Mesendoderm (in vitro differentiated cells): ENCODE data around the gene GNAT2.
"Not testable (repeated sequence)": the region's sequence is repeated elsewhere in the genome, so short reads cannot be mapped to it uniquely, and the experiment has no call there.

Experiments
- DNase-seq: peaks from one replicate; pipeline ENCODE4 v3.0.0; 2013
- H2AK5ac ChIP-seq: 2 replicates; pipeline ENCODE4 v1.6.1; 2013; ENCODE audit warnings: low read length, inconsistent platforms
- H2BK120ac ChIP-seq: 2 replicates; pipeline ENCODE4 v1.6.1; 2013; ENCODE audit warnings: low read depth, mild to moderate bottlenecking, low read length, moderate library complexity, mixed read lengths
- H2BK15ac ChIP-seq: replicated peaks from 2 replicates; pipeline ENCODE4 v1.6.1; 2013; ENCODE audit warnings: low read depth, mild to moderate bottlenecking, moderate library complexity
- H2BK5ac ChIP-seq: 2 replicates; pipeline ENCODE4 v1.6.1; 2013; ENCODE audit warnings: low read length, inconsistent platforms
- H3K18ac ChIP-seq: 2 replicates; pipeline ENCODE4 v1.6.1; 2013; ENCODE audit warnings: mild to moderate bottlenecking, low read length, mixed read lengths
- H3K23ac ChIP-seq: one replicate; pipeline ENCODE4 v1.6.1; 2013; ENCODE audit warnings: low read length
- H3K27ac ChIP-seq: 2 replicates; pipeline ENCODE4 v1.5.1; 2013; ENCODE audit warnings: low read depth, mild to moderate bottlenecking, inconsistent platforms, low read length, moderate library complexity
- H3K27me3 ChIP-seq: 2 replicates; pipeline ENCODE4 v1.6.1; 2013; ENCODE audit warnings: low read length, control low read depth, mild to moderate bottlenecking, inconsistent platforms; ENCODE audit not compliant: insufficient read depth, poor library complexity
- H3K36me3 ChIP-seq: 2 replicates; pipeline ENCODE4 v1.6.1; 2013; ENCODE audit warnings: low read length, inconsistent platforms; ENCODE audit not compliant: control insufficient read depth, insufficient read depth
- H3K4ac ChIP-seq: one replicate; pipeline ENCODE4 v1.6.1; 2013; ENCODE audit warnings: low read depth, mild to moderate bottlenecking, low read length, moderate library complexity
- H3K4me1 ChIP-seq: 2 replicates; pipeline ENCODE4 v1.6.1; 2013; ENCODE audit warnings: low read depth, low read length, inconsistent platforms; ENCODE audit not compliant: control insufficient read depth
- H3K4me2 ChIP-seq: 2 replicates; pipeline ENCODE4 v1.6.1; 2013; ENCODE audit warnings: low read length
- H3K4me3 ChIP-seq: 2 replicates; pipeline ENCODE4 v1.5.1; 2013; ENCODE audit warnings: mild to moderate bottlenecking, low read length
- H3K56ac ChIP-seq: one replicate; pipeline ENCODE4 v1.6.1; 2013; ENCODE audit warnings: low read length
- H3K79me1 ChIP-seq: 2 replicates; pipeline ENCODE4 v1.6.1; 2013; ENCODE audit warnings: low read length, inconsistent platforms
- H3K79me2 ChIP-seq: 2 replicates; pipeline ENCODE4 v1.6.1; 2013; ENCODE audit warnings: mild to moderate bottlenecking, low read length; ENCODE audit not compliant: control insufficient read depth, insufficient read depth
- H3K9ac ChIP-seq: 2 replicates; pipeline ENCODE4 v1.6.1; 2013; ENCODE audit warnings: low read length, inconsistent platforms
- H4K5ac ChIP-seq: one replicate; pipeline ENCODE4 v1.6.1; 2013; ENCODE audit warnings: low read length
- H4K8ac ChIP-seq: one replicate; pipeline ENCODE4 v1.6.1; 2013; ENCODE audit warnings: low read depth, mild to moderate bottlenecking, control low read depth, low read length, moderate library complexity
- WGBS: extraction: QIAGEN DNeasy Blood & Tissue Kit; methylation state at CpG from one replicate; pipeline ENCODE4 v1.1.7; 2013; ENCODE audit warnings: low lambda C conversion rate, missing lambda C conversion rate; ENCODE audit not compliant: insufficient coverage; ENCODE audit errors: extremely low coverage; 5-methylcytosine and 5-hydroxymethylcytosine counted together

The GNAT2 gene

GRCh38 chr1:109660691-109661026 is 41.2 kb upstream of the GNAT2 start:
- H2AK5ac ChIP-seq, H3K23ac ChIP-seq, H3K4me1 ChIP-seq, H3K27me3 ChIP-seq, H3K79me1 ChIP-seq, H4K8ac ChIP-seq, H2BK5ac ChIP-seq, H3K36me3 ChIP-seq, H2BK15ac ChIP-seq, H3K4me3 ChIP-seq, H4K5ac ChIP-seq, H3K79me2 ChIP-seq, H2BK120ac ChIP-seq, H3K4me2 ChIP-seq, DNase-seq, H3K56ac ChIP-seq, H3K4ac ChIP-seq, H3K27ac ChIP-seq, H3K9ac ChIP-seq, H3K18ac ChIP-seq: not testable (repeated sequence)
- no CpG with 5 or more reads among the region's 4 CpGs for WGBS

GRCh38 chr1:109659997-109660690 is 40.7 kb upstream of the GNAT2 start:
- Histone ChIP-seq H3K4me2 (no peak overlapping the region), H3K56ac (no peak overlapping the region), H3K4ac (no peak overlapping the region), H3K23ac (no peak overlapping the region), H2AK5ac (no peak overlapping the region), H3K4me1 (peaks cover 2% of the 10 kb centered on the region), H2BK120ac (no peak overlapping the region), H3K18ac (no peak overlapping the region), H3K79me2 (no peaks in the 10 kb centered on the region), H3K27ac (no peak overlapping the region), H3K36me3 (no peaks in the 10 kb centered on the region), H2BK15ac (no peak overlapping the region), H3K9ac (no peak overlapping the region), H3K79me1 (no peaks in the 10 kb centered on the region), H4K5ac (no peak overlapping the region), H3K4me3 (no peak overlapping the region), H3K27me3 (no peaks in the 10 kb centered on the region), H4K8ac (no peak overlapping the region), H2BK5ac (no peak overlapping the region)
- DNase-seq: no peak
- no CpG with 5 or more reads among the region's 5 CpGs for WGBS

GRCh38 chr1:109659145-109659544 is 39.7 kb upstream of the GNAT2 start:
- no peak overlapping the region for H3K4me3 ChIP-seq
- no peak overlapping the region for H3K56ac ChIP-seq
- no CpG with 5 or more reads among the region's 2 CpGs for WGBS
- no peaks in the 10 kb centered on the region for H3K36me3 ChIP-seq
- H2BK15ac ChIP-seq: no peak overlapping the region
- no peak overlapping the region for H4K8ac ChIP-seq
- peaks cover 3% of the 10 kb centered on the region for H3K27me3 ChIP-seq
- no peaks in the 10 kb centered on the region for H3K79me1 ChIP-seq
- peak; percentile 24 for DNase-seq
- H3K27ac ChIP-seq: no peak overlapping the region
- no peak overlapping the region for H3K9ac ChIP-seq
- no peak overlapping the region for H3K18ac ChIP-seq
- H2AK5ac ChIP-seq: no peak overlapping the region
- H3K4me1 ChIP-seq: peaks cover 2% of the 10 kb centered on the region
- H3K4ac ChIP-seq: no peak overlapping the region
- no peak overlapping the region for H3K23ac ChIP-seq
- H3K4me2 ChIP-seq: no peak overlapping the region
- H2BK120ac ChIP-seq: no peak overlapping the region
- H2BK5ac ChIP-seq: no peak overlapping the region
- no peak overlapping the region for H4K5ac ChIP-seq
- H3K79me2 ChIP-seq: no peaks in the 10 kb centered on the region

GRCh38 chr1:109658533-109659042 is 39.2 kb upstream of the GNAT2 start:
- Histone ChIP-seq H3K18ac (no peak overlapping the region), H3K9ac (no peak overlapping the region), H2AK5ac (no peak overlapping the region), H3K4me3 (no peak overlapping the region), H2BK120ac (no peak overlapping the region), H3K27ac (no peak overlapping the region), H3K36me3 (no peaks in the 10 kb centered on the region), H3K4me1 (peaks cover 2% of the 10 kb centered on the region), H2BK5ac (no peak overlapping the region), H3K4ac (no peak overlapping the region), H3K27me3 (peaks cover 3% of the 10 kb centered on the region), H3K79me2 (no peaks in the 10 kb centered on the region), H4K8ac (no peak overlapping the region), H2BK15ac (no peak overlapping the region), H3K23ac (peak overlapping the region; percentile 80), H3K79me1 (no peaks in the 10 kb centered on the region), H3K4me2 (no peak overlapping the region), H3K56ac (no peak overlapping the region), H4K5ac (no peak overlapping the region)
- DNase-seq: no peak
- no CpG with 5 or more reads among the region's 3 CpGs for WGBS

GRCh38 chr1:109657970-109658369 is 38.6 kb upstream of the GNAT2 start:
- DNase-seq: no peak
- H2BK15ac ChIP-seq: no peak overlapping the region
- H3K4ac ChIP-seq: no peak overlapping the region
- H3K4me3 ChIP-seq: no peak overlapping the region
- H3K27me3 ChIP-seq: peaks cover 3% of the 10 kb centered on the region
- H4K8ac ChIP-seq: no peak overlapping the region
- no peaks in the 10 kb centered on the region for H3K79me2 ChIP-seq
- WGBS: no CpG with 5 or more reads among the region's 7 CpGs
- no peak overlapping the region for H3K4me2 ChIP-seq
- no peak overlapping the region for H3K56ac ChIP-seq
- H2AK5ac ChIP-seq: no peak overlapping the region
- H2BK120ac ChIP-seq: no peak overlapping the region
- no peak overlapping the region for H4K5ac ChIP-seq
- H3K27ac ChIP-seq: no peak overlapping the region
- H3K23ac ChIP-seq: no peak overlapping the region
- H3K79me1 ChIP-seq: no peaks in the 10 kb centered on the region
- H3K4me1 ChIP-seq: peaks cover 2% of the 10 kb centered on the region
- H3K9ac ChIP-seq: no peak overlapping the region
- no peaks in the 10 kb centered on the region for H3K36me3 ChIP-seq
- no peak overlapping the region for H3K18ac ChIP-seq
- no peak overlapping the region for H2BK5ac ChIP-seq

- no peak overlapping the region for H2BK120ac ChIP-seq
- H2AK5ac ChIP-seq: no peak overlapping the region
- no peak overlapping the region for H3K4me2 ChIP-seq
- H3K27me3 ChIP-seq: peaks cover 3% of the 10 kb centered on the region
- no peak overlapping the region for H2BK15ac ChIP-seq
- H3K23ac ChIP-seq: no peak overlapping the region
- H3K56ac ChIP-seq: no peak overlapping the region
- H2BK5ac ChIP-seq: no peak overlapping the region
- no peaks in the 10 kb centered on the region for H3K79me2 ChIP-seq
- H3K4ac ChIP-seq: no peak overlapping the region
- peaks cover 2% of the 10 kb centered on the region for H3K4me1 ChIP-seq
- H3K79me1 ChIP-seq: no peaks in the 10 kb centered on the region
- no peak overlapping the region for H4K5ac ChIP-seq
- H3K36me3 ChIP-seq: no peaks in the 10 kb centered on the region
- H3K4me3 ChIP-seq: no peak overlapping the region
- H3K9ac ChIP-seq: no peak overlapping the region
- no CpG with 5 or more reads among the region's 4 CpGs for WGBS
- no peak overlapping the region for H4K8ac ChIP-seq
- no peak overlapping the region for H3K27ac ChIP-seq
- no peak overlapping the region for H3K18ac ChIP-seq
- no peak for DNase-seq
These were observed 38.0 kb upstream of the GNAT2 start for GRCh38 chr1:109657395-109657794.
